Tibial nerve (tissue), 4 donors: Measurements from ENCODE around the gene RNF212. TPM values are rescaled to one million over a fixed set of nuclear protein-coding genes. Genes with fewer than 3 reads are reported as not detected.

ENCODE experiments used
- DNase-seq, 2 donors: peaks; one replicate each; pipeline ENCODE4 v3.0.0-alpha.2; 2019; ENCODE audit warnings: low spot score in 2 of 2
- H3K27ac ChIP-seq, 4 donors: fragments of 200-600 bp; sonication (generic) in 3 of 4; one replicate each; pipeline ENCODE4 v1.5.1; 2017 to 2019; ENCODE audit warnings: mild to moderate bottlenecking in 1 of 4
- H3K27me3 ChIP-seq, 2 donors: fragments of 200-600 bp; sonication (generic) in 1 of 2; one replicate each; pipeline versions ENCODE4 v1.5.1 to v1.6.0; 2017 to 2019
- H3K36me3 ChIP-seq, 3 donors: fragments of 200-600 bp; sonication (generic); one replicate each; pipeline ENCODE4 v1.5.1; 2018 to 2019
- H3K4me1 ChIP-seq, 4 donors: fragments of 200-600 bp; sonication (generic) in 3 of 4; one replicate each; pipeline ENCODE4 v1.5.1; 2017 to 2019
- H3K4me3 ChIP-seq, 4 donors: fragments of 200-600 bp; sonication (generic) in 3 of 4; one replicate each; pipeline ENCODE4 v1.5.1; 2017 to 2019; ENCODE audit warnings: mild to moderate bottlenecking in 1 of 4, moderate library complexity in 1 of 4
- H3K9me3 ChIP-seq, 4 donors: fragments of 200-600 bp; sonication (generic) in 3 of 4; one replicate each; pipeline ENCODE4 v1.5.1; 2017 to 2019
- CTCF ChIP-seq, 5 experiments: fragments of 200-600 bp in 3 of 5; fragments of 450-650 bp in 2 of 5; sonication (generic) in 3 of 5; IDR thresholded peaks; one replicate each; pipeline ENCODE4 v1.5.1; 2016 to 2019; ENCODE audit warnings: antibody characterized with exemption in 5 of 5, mild to moderate bottlenecking in 3 of 5, moderate library complexity in 2 of 5
- EP300 ChIP-seq, 2 donors: sonication (generic); formaldehyde crosslinking; IDR thresholded peaks; one replicate each; pipeline ENCODE4 v1.6.1; 2017; ENCODE audit warnings: antibody characterized with exemption in 2 of 2, mild to moderate bottlenecking in 1 of 2
- POLR2A ChIP-seq, 2 donors: fragments of 450-650 bp; IDR thresholded peaks; one replicate each; pipeline ENCODE4 v1.6.1; 2017; ENCODE audit warnings: antibody characterized with exemption in 2 of 2, mild to moderate bottlenecking in 2 of 2, moderate library complexity in 2 of 2
- WGBS, 2 donors: methylation state at CpG; one replicate each; pipeline ENCODE4 v1.1.5; 2018; 5-methylcytosine and 5-hydroxymethylcytosine counted together
- total RNA-seq, 4 donors: library from RNA; depleted of rRNA; stranded (reverse); fragments of >200 nt; gene quantifications; one replicate each; pipeline ENCODE4 v1.1.0, GENCODE V29; 2016

The RNF212 gene
- total RNA-seq, 4 donors from 2014 or later = 2.5 to 24.7 (median 9.8) TPM

GRCh38 chr4:1043651-1044468, 69.5 kb downstream of the RNF212 start:
- WGBS, 2 donors = 14 to 27% methylated on average over 24 to 26 of the region's 36 CpGs
- Histone ChIP-seq H3K36me3 (no peaks in the 10 kb centered on the region), H3K27ac (peak overlapping the region in 2 of 4 donors; percentile 82 to 84), H3K4me3 (peak overlapping the region in 2 of 4 donors; percentile 20 to 22), H3K4me1 (peaks cover 0 to 90% (median 48%) of the 10 kb centered on the region in 4 donors), H3K27me3 (no peaks in the 10 kb centered on the region), H3K9me3 (no peaks in the 10 kb centered on the region)
- TF ChIP-seq EP300 (IDR thresholded peaks at IDR 0.05) = peak in 1 of 2 donors; percentile 85
- no peak for TF ChIP-seq POLR2A (IDR thresholded peaks at IDR 0.05)
- peak; percentile 82 to 86 for DNase-seq

GRCh38 chr4:1043162-1043561, 70.2 kb downstream of the RNF212 start:
- Histone ChIP-seq H3K4me3 (no peak overlapping the region), H3K27ac (peak overlapping the region in 1 of 4 donors; percentile 82), H3K4me1 (peaks cover 0 to 93% (median 48%) of the 10 kb centered on the region in 4 donors), H3K9me3 (no peaks in the 10 kb centered on the region), H3K36me3 (no peaks in the 10 kb centered on the region), H3K27me3 (no peaks in the 10 kb centered on the region)
- TF ChIP-seq EP300 (IDR thresholded peaks at IDR 0.05) = no peak
- no peak for TF ChIP-seq CTCF (IDR thresholded peaks at IDR 0.05)
- no peak for TF ChIP-seq POLR2A (IDR thresholded peaks at IDR 0.05)
- WGBS, 2 donors = 39 to 55% methylated on average over 7 of the region's 7 CpGs
- no peak for DNase-seq

- peaks cover 0 to 93% (median 47%) of the 10 kb centered on the region in 4 donors for H3K4me1 ChIP-seq
- WGBS, 2 donors = 82 to 88% methylated on average over 17 of the region's 17 CpGs
- H3K27ac ChIP-seq = no peak overlapping the region
- H3K27me3 ChIP-seq = no peaks in the 10 kb centered on the region
- no peak overlapping the region for H3K4me3 ChIP-seq
- H3K36me3 ChIP-seq = no peaks in the 10 kb centered on the region
- no peak for DNase-seq
- TF ChIP-seq EP300 (IDR thresholded peaks at IDR 0.05) (no peak), POLR2A (IDR thresholded peaks at IDR 0.05) (no peak), CTCF (IDR thresholded peaks at IDR 0.05) (no peak)
- H3K9me3 ChIP-seq = no peaks in the 10 kb centered on the region
Measured at GRCh38 chr4:1042352-1043055, 70.9 kb downstream of the RNF212 start.

- no peaks in the 10 kb centered on the region for H3K9me3 ChIP-seq
- no peak overlapping the region for H3K4me3 ChIP-seq
- WGBS, 2 donors = 69% methylated on average over 8 of the region's 8 CpGs
- H3K27ac ChIP-seq = peak overlapping the region in 1 of 4 donors; percentile 22
- no peak for TF ChIP-seq POLR2A (IDR thresholded peaks at IDR 0.05)
- no peak for TF ChIP-seq EP300 (IDR thresholded peaks at IDR 0.05)
- no peak for TF ChIP-seq CTCF (IDR thresholded peaks at IDR 0.05)
- H3K27me3 ChIP-seq = no peaks in the 10 kb centered on the region
- peaks cover 0 to 93% (median 42%) of the 10 kb centered on the region in 4 donors for H3K4me1 ChIP-seq
- DNase-seq = no peak
- no peaks in the 10 kb centered on the region for H3K36me3 ChIP-seq
Measured at GRCh38 chr4:1041936-1042330, 71.4 kb downstream of the RNF212 start.

- Histone ChIP-seq H3K4me1 (peaks cover 0 to 95% (median 42%) of the 10 kb centered on the region in 4 donors), H3K27me3 (no peaks in the 10 kb centered on the region), H3K27ac (peak overlapping the region in 1 of 4 donors; percentile 22), H3K36me3 (no peaks in the 10 kb centered on the region), H3K4me3 (no peak overlapping the region), H3K9me3 (no peaks in the 10 kb centered on the region)
- no peak for TF ChIP-seq CTCF (IDR thresholded peaks at IDR 0.05)
- no peak for TF ChIP-seq EP300 (IDR thresholded peaks at IDR 0.05)
- no peak for TF ChIP-seq POLR2A (IDR thresholded peaks at IDR 0.05)
- 52 to 54% methylated on average over 22 to 36 of the region's 36 CpGs for WGBS, 2 donors
- DNase-seq = no peak
Measured at GRCh38 chr4:1041147-1041935, 72.0 kb downstream of the RNF212 start.
